HCT116 (cell line): ENCODE results near the gene RUNX1.

Experiments used
- CTCF ChIP-seq, 3 experiments: fragments of 200-600 bp in 1 of 3; sonication (generic) in 1 of 3; IDR thresholded peaks in 2 of 3; conservative IDR thresholded peaks in 1 of 3; 2 replicates each; pipeline ENCODE4 v1.5.1; 2012 to 2017; ENCODE audit warnings: low read depth in 2 of 3, low read length in 2 of 3, antibody characterized with exemption in 1 of 3, borderline replicate concordance in 1 of 3, control low read depth in 1 of 3, mild to moderate bottlenecking in 1 of 3, mixed read lengths in 1 of 3, mixed run types in 1 of 3, moderate library complexity in 1 of 3; ENCODE audit not compliant: insufficient read depth in 1 of 3
- EZH2phosphoT487 ChIP-seq: fragments of 200-600 bp; IDR thresholded peaks from 2 replicates; pipeline ENCODE4 v1.6.1; 2018; ENCODE audit warnings: antibody characterized with exemption, borderline replicate concordance
- REST ChIP-seq: IDR thresholded peaks from 2 replicates; pipeline ENCODE4 v1.6.1; 2012; ENCODE audit warnings: low read depth

- no peak for TF ChIP-seq EZH2phosphoT487
- TF ChIP-seq REST: no peak
- TF ChIP-seq CTCF (IDR thresholded peaks at IDR 0.05 in 2 of 3, conservative IDR thresholded peaks at IDR 0.05 in 1 of 3; ENCODE audit: borderline replicate concordance in 1 of 3, insufficient read depth in 1 of 3, low read depth in 2 of 3, low read length in 2 of 3): no peak
Measured at GRCh38 chr21:34887105-34887442, 162.0 kb downstream of the RUNX1 start.
